ENCODE results near the gene ADGRD1. TPM values are rescaled to one million over a fixed set of nuclear protein-coding genes. Genes with fewer than 3 reads are reported as not detected.
"Not testable (repeated sequence)": the region's sequence is repeated elsewhere in the genome, so short reads cannot be mapped to it uniquely, and the experiment has no call there.

ADGRD1 gene
- total RNA-seq, 1 donor from 2014 or later, result 0.61 TPM

DNA sequence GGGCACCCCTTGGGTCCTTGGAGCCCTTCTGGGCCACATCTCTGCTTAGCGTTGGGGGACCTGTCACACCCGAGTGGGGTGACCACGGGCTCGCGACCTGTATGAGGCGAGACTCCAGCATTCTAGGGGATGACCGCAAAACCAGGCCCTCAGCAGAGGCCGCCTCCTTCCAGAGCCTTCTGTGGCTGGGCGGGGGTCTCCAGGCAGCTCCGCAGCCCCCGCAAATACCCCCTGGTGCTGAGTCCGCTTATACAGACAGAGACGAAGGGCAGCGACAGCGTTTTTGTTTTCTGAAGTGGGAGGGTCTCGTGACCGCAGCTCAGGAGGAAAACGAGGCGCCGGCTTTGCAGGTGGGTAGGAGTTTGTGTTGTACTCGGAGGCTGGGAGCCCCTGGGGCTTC is 116.4 kb downstream of the ADGRD1 start:
- intact Hi-C loops (cut with micrococcal nuclease), result not testable (repeated sequence)

DNA sequence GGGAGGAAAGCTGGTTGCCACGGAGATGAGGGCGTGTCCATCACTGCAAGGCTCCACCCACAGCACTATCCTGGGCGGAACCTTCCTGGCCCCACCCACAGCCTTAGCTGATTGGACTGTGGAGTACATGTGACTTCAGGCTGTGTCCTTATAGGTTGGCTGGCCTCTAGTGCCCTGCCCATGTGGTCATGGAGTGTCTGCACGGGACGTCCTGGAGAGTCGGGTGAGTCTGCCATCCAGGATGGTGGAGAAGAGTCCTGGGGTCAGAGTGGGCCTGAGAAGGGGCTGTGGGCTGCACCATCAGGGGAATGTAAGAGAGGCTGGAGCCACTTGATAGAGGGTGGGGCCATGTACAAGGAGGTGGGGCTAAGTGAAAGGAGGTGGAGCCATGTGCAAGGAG is 117.0 kb downstream of the ADGRD1 start:
- intact Hi-C loops (cut with micrococcal nuclease), result not testable (repeated sequence)

DNA sequence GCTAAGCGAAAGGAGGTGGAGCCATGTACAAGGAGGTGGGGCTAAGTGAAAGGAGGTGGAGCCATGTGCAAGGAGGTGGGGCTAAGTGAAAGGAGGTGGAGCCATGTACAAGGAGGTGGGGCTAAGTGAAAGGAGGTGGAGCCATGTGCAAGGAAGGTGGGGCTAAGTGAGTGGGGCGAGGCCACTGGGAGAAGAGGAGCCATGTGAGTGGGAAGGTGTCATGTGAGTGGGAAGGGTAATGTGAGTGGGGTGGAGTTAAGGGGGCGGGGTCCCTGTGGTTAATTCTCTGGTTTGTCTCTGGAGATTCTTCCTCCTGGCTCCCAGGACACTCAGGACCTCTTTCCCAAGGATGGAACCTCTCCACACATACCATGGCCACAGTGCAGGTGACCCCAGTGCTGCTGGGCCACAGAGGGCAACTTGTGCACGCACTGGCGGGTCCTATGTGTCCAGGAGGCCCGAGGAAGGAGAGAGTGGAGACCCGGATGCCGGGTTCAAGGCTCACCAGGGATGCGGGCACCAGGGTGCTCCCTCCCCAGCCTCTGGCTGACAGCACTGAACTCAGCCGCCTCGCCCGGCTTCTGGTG is 117.6 kb downstream of the ADGRD1 start:
- intact Hi-C loops (cut with micrococcal nuclease), result not testable (repeated sequence)

DNA sequence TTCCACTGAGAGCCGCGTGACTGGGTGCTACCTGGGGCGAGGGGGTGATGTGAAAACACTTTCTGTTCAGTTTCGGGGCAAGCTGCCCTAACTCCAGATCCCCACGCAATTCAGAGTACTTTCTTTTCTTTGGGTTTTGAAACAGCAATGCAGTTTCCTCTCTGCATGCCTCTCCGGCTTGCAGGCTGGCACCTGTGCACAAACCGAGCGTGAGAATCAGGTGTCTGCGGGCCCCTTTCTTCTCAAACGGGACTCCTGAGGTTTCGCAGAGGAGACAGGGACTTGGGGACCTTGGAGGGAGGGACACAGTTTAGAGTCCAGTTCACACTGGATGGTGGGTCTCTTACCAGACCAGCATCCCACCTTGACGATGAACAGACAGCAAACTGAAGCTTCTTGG is 118.2 kb downstream of the ADGRD1 start:
- intact Hi-C loops (cut with micrococcal nuclease), result not testable (repeated sequence)

DNA sequence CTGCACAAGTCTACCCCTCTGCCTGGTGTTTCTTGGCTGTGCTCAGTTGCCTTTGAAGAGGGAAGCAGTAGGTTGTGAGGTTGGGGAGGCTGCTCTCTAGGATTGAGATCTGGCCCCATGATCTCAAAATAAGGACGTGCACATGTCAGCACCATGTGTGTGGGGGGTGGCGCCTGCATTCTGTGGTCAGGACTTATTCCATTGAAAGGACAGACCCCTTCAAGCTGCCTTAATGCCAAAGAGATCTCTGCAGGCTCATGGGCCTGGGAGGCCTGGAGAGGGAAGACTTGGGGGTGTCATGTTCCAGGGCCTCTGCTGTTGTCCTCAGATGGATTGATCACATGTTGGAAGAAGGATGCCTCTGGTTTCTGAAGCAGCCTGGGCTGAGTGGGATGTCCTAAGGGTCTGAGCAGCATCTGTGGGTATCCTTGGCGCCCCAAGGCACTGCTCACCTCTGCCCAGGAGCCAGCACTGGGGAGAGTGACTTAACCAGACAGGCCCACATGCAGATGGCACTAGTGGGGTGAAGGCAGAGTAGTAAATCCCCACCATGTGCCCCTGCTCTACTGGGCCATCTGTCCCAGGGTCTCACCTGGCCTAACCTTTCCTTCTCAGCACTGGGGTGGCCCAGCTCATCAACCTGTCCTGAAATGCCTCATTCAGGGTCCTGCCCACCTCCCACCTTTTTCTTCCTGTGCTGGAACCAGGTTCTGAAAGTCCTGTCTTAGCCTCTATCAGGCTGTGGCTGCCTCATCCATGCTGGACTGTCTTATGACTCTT is 118.9 kb downstream of the ADGRD1 start:
- intact Hi-C loops (cut with micrococcal nuclease), result no loop called here

DNA sequence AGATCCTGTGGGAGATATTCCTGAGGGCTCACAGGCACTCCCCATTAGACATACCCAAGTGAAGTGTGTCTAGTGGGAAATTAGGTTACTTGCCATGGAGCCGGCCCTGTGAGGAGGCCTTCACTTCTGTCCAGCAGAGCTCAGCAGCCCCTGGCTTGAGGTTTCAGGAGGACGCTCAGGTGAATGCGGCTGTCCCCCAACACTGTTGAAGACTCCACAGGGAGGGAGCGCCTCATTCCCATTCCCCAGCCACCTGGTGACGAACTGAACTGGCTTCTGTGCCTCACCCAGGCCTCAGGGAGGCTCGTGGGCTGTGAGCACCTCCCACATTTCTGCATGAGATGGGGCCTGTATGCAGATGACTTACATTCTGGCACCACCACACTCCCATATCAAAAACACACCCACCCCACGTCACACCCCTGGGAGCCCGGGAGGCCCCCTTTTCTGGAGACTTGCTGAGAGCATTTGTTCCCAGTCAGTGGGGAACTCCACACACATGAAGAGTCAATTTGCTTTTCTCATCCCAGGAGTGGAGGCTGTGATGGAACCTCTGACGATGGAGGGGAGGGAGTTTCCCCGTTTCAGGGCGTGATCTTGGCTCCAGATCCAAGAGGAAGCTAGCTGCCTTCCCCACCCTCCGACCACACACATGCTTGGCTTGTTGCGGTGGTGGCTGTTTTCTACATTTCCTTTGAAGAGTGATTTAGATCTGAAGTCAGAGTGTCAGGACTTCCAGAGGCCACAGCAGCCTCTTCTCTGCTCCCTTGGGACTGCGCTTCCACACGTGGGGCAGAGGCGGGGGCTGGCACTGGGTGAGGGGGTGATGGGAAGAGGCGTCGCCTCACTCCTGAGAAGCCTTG is 120.7 kb downstream of the ADGRD1 start:
- intact Hi-C loops (cut with micrococcal nuclease), result no loop called here

DNA sequence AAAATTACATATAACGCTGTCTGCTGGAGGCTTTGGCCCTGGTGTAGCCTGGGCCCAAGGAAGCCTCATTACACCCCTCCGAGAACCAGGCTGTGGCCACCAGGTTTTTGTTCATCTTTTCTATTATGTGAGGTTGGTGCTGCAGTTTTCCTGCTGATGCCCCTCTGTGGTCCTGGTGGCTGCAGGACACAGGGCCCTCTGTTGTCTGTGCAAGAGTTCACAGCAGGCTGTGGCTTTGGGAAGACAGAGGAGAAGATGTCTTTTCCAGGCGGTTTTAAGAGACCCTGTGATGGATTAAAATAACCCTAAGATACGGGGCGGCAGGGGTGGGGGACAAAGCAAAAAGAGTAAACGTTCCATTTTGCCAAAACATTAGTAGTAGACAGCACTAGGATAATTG is 121.5 kb downstream of the ADGRD1 start:
- intact Hi-C loops (cut with micrococcal nuclease), result no loop called here

DNA sequence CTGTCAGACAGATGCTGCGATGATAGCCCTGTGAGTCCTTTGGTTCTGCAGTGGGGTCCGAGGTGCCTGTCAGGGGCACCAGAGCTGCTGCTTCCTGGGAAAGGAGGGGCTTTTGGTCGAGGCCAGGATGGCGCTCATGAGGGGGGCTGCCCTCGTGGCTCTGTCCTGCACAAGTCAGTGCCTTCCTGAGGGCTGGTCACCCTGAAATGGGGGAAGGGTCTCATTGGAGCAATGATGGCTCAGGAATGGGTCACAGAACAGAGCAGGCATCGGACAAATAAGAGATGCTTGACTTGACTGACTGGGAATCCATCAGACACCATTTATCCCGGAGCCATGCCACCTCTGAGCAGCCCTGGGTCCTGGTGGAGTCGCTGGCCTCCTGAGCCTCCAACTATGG is 121.9 kb downstream of the ADGRD1 start:
- intact Hi-C loops (cut with micrococcal nuclease), result no loop called here

DNA sequence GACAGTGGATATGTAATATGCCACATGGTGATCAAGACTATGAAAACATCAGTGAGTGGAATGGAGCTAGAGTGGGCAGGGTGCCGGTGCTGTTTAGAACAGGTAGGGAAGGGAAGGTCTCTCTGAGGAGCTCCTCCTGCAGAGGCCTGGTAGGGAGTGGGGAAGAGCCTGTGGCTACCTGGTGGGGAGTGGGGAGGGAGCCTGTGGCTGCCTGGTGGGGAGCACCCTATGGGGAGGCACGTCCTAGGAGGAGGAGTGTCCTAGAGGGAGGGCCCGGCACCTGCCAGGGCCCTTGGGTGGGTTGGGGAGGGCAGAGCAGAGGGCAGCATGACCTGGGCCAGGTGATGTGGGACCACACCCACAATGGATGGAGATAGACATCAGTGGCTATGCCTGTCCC is 122.6 kb downstream of the ADGRD1 start:
- intact Hi-C loops (cut with micrococcal nuclease), result no loop called here

DNA sequence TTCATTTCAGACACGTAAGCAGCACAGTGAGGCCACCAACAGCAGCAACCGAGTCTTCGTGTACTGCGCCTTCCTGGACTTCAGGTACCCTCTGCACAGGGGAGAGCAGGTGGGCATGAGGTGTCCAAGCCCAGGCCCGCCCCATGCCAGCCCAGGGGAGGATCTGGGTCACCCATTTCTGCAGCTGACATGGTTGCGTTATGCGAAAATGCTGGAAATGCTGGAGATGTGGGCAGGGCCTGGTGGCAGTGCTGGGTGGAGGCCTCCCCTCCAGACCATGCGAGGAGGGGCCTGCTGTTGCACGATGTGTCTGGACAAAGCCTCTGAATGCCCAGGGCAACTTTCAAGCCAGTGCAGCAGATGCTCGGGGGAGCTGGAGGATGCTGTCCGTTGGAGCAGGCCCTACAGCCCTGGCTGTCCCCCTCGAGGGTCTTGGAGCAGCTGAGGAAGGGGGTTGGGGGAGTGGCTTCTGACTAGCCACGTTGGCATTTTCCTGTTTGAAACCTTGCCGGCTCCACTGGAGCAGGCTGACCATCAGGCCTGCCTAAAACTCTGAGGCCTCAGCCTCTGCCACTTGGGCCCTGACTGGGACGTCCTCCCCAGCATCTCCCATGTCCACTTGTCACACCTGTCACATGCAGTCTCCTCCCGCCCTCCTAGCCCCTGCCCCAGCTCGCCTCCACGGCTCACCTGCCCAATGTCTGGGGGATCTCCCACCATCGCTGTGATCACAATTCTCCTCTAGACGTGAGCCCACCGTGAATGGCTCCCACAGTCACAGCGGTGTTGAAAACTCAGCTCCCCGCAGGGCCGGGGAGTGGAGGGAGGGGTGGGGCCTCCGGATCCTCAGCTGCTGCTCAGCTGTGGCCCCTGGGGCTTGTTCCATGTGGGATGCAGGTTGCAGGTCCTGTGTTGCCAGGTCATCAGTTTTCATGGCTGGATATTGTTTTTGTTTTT is 123.4 kb downstream of the ADGRD1 start:
- intact Hi-C loops (cut with micrococcal nuclease), result no loop called here

DNA sequence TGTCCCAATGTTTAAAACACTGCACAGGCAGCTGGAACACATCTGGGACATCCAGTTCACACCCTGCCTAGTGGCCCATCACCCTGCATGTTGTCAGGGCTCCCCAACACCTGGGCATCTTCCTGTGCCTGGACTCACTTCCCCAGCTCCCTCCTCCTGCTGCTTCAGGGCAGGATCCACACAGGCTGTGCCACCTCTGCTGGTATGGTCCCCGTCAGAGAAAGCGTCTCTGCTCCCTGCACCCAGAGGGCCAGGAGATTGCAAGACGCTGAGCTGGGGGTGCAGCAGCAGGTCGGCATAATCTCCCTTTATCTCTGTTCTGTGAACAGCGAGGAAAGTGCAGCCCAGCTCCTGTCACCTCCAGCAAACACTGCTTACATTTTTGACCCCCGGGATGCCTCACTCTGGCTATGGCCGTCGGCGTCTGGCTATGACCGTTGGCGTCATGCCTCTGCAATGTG is 124.3 kb downstream of the ADGRD1 start:
- intact Hi-C loops (cut with micrococcal nuclease), result no loop called here

DNA sequence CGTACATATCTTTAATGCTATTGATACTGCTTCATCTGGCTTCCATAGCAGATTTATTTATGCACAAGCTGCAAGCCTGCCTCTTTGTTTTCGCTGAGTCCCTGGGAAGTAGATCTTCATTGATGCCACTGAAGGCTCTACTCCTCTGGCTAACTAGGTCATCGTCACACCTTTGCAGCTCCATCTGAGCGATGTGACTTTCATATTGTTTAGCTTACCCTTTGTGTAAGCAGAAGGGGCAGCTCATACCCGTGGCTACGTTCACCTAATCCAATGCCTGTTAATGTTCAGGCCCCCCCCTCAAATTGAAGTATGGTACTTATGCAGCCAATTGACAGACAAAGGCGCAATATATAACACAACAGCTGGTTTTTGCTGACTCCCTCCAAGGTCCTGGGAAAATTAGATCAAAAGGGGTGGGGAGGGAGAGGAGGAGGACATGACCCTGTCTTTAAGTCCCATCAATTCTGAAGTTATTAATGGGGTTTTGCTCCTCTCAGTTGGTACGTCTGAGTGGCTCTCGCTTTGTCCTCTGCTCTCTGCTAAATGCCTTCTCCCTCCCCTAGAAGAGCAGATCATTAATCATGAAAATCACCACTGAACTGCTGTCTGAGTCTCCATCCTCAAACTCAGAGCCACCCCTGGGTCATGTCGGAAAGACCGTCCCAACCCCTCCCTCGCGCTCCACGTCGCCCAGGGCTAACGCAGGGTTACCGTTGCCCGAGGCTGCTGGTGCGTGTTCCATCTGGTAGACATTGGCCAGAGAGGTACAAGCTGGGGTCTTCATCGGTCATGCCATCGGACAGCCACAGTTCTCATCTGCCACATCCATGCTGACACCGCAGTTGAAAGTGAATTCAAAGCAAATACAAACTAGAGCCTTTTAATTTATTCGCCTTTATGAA is 128.8 kb downstream of the ADGRD1 start:
- intact Hi-C loops (cut with micrococcal nuclease), result no loop called here

DNA sequence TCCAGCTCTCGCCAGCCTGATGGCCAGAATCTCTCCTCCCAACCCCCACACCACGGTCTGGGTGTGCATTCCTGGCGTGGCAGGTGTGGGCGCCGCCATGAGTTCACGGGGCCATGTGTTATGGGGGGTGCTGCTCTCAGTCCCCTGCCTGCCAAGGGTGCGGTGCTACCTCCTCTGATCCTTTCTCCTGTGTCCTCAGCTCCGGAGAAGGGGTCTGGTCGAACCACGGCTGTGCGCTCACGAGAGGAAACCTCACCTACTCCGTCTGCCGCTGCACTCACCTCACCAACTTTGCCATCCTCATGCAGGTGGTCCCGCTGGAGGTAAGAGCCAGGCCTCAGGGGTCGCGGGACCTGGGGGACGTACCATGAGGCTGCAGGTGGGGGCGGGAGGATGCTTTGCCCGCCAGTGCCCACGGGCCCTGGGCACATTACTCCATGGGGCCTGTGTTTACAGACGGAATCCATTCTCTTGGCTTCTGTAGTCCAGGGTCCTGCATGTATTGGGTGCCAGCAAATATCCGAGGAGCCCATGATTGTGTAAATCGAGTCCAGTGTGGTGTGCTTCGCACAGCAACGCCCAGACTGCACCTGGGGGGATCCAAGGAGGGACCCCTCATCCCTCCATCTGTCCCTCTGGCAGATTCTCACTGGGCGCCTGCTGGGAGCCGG is 130.8 kb downstream of the ADGRD1 start:
- intact Hi-C loops (cut with micrococcal nuclease), result no loop called here

DNA sequence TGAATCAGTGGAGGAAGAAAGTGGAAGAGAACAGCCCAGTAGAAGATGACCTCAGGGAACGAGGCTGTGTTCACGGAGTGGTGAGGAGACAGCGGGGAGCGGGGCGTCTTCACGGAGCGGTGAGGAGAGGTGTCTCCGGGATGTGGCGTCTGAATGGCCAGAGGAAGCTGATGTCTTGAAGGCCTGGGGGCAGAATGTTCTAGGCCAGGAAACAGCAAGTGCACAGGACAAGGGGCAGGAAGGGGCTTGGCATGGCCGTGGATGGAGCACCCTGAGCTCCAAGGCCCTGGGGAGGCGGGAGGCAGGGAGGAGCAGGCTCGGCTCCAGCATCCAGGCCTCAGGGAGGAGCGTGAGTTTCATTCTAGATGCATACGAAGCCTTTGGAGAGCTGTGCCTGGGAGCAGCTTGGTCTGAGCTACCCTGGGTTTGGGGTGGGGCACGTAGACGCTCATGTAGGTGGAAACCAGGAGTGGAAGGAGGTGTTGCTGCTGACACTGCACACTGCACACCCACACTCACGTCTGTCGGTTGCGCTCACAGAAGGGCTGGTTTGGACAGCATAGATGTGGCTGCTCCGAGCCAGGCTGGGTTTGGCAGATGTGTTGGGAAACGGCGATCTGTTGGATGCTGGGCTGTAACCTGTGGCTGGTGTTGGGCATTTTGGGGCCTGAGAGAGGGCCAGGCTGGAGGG is 131.6 kb downstream of the ADGRD1 start:
- intact Hi-C loops (cut with micrococcal nuclease), result no loop called here

DNA sequence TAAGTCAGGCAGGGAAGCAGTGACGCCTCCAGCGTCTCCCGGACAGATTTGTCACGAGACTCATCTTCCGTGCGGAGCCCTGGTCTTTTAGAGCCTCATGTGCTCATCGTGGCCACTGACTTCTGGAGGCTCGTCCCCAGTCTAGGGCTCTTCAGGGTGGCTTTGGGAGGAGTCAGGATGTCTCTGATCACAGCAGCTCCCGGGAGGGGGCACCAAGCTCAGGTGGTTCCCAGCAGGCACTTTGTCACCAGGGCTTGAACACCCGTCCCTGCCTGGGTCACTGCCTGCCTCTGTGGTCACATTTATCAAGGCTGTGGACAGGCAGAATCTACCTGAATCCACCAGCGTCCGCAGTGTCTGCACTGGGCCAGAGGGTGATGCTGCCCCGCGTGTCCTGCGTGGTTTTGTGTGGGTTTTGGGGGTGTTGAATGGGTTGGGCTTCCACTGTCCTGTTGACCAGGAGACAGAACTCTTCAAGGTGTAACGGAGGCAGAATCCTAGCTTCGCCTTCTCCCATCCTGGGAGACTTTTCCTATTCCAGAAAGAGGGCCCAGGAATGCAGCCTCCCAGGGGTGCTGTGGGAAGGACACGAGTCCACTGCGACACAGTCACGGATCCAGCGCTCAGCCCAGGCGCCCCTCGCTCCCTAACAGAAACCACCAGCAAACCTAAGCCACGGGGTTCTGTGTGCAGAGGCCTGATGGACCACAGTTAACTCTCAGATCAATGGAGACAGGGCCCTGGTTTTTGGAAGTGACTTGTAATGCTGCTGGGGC is 132.3 kb downstream of the ADGRD1 start:
- intact Hi-C loops (cut with micrococcal nuclease), result no loop called here

DNA sequence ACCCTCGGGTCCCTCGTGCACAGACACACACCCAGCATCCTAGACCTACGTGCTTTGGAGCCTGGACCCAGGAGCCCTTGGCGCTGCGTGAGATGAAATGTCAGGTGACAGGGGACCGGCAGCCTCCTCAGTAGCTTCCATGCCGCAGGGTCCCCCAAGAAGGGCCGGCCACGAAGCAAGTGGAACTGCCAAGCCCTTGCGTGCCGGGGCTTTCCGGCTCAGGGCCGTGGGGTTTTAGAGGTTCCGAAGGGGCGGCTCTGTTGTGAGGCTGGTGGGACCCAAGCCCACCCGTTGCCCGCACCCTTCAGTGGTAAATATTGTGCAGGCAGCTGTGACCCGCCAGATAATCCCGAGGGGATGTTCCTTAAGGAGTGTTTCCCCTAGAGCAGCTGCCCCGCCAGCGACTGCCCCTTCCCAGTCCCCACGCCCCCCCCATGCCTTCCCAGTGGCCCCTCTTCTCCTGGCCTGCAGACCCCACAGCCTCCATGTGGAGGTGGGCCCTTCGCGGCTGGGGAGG is 133.7 kb downstream of the ADGRD1 start:
- intact Hi-C loops (cut with micrococcal nuclease), result no loop called here

DNA sequence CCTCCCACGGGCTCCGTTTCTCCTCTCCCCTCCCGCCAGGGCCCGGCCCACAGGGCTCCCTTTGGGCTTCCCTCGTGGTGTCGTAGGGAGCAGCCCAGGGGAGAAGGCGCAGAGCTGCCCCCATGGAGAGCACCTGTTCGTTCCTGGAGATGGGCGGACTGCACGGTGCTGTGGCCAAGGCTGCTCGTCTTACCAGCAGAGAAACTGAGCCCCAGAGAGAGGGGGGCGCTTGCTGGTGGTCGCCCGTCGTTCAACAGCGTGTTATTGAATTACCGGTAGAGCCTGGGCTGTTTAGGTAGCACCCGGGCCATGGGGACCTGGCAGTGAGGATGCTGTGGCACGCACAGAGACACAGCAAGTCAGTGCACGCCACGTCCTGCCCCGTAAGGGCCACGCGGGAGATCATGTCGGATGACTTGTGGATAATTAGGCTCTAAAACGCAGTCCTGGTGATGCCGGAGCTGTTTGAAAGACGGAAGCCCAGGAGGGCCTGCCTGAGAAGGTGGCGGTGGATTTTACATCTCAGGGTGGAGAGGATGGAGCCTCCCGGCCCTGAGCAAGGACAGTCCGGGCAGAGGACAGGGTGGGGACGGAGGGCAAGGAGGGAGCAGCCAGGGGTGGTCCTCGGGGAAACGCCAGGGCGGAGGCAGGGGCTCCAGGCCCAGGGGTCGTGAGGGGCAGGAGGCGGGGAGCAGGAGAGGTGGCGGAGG is 134.4 kb downstream of the ADGRD1 start:
- intact Hi-C loops (cut with micrococcal nuclease), result no loop called here

Data from T-helper 2 cell treated with Interferon-gamma antibody and Interleukin-4, amounts not matched to agents 100 ng/mL and 5 ng/mL, for 36 hours (primary cell).